HG02610 (cell line): Measurements from ENCODE around the gene RSRP1.
"Not testable (repeated sequence)": the region's sequence is repeated elsewhere in the genome, so short reads cannot be mapped to it uniquely, and the experiment has no call there.

ENCODE experiments used
- ATAC-seq: cut with Tn5 transposase; IDR thresholded peaks from one replicate; pipeline ENCODE4 v1.9.1; 2021; ENCODE audit warnings: mild to moderate bottlenecking, moderate library complexity; ENCODE audit not compliant: unreplicated experiment

Gene RSRP1

DNA sequence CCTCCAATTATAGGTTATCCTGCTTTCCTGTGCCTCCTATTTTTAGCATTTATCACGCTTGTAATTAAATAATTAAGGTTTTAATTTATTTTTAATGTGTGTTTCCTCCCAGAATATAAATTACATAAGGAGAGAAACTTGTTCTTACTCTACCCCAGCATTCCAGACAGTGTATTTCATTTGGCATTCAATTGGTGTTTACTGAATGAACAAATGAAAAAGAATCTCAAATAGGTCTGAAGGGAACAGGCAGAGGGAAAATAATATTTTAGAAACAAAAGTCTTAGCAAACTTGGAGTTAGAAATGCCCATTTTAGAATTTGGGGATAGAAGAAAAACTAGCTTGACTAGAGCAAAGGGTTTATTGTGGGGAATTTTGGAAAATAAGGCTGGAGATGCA is 9.9 kb upstream of the RSRP1 start:
- no peak for ATAC-seq

GRCh38 chr1:25256578-25256965 is 9.3 kb upstream of the RSRP1 start:
- no peak for ATAC-seq

GRCh38 chr1:25255706-25256577 is 8.7 kb upstream of the RSRP1 start:
- no peak for ATAC-seq

DNA sequence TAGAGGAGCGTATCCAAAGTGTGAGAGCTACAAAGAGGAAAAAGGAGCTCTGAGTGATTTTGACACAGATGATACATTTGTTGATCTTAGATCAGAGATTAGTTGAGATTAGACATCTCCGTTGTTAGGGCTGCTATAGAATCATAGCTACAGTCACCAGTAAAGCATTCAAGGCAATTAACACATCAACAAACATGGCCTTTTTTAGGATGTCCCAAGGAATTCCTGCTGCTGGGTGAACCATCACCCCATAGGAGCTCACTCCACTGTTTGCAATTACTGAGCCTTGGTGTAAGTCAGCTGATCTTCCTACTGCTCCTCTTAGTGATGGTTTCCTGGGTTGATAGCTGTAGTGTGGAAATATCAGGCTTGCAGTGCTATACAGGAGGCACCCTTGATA is 6.7 kb upstream of the RSRP1 start:
- no peak for ATAC-seq

- peak; percentile 35 for ATAC-seq
Observed at GRCh38 chr1:25247829-25248754, 838 bp upstream of the RSRP1 start.

DNA sequence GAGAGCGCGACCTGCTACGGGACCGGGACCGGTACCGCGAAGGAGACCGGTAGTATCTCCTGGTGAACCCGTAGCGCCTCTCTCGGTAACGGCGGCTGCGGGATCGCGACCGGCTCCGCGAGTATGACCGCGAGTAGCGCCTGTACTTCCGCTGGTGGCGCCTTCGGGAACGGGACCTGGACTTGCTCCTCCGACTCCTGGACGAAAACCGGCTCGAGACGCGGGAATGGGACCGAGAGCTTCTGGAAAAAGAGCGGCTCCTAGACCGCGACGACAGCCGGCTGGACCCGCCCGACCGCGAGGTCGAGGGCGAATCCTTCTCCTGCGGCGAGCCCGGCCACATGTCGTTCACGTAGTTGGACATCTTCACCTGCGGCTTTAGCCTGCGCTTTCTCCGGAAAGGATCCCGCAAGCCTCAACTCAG is 642 bp downstream of the RSRP1 start:
- ATAC-seq: peak; percentile 6

DNA sequence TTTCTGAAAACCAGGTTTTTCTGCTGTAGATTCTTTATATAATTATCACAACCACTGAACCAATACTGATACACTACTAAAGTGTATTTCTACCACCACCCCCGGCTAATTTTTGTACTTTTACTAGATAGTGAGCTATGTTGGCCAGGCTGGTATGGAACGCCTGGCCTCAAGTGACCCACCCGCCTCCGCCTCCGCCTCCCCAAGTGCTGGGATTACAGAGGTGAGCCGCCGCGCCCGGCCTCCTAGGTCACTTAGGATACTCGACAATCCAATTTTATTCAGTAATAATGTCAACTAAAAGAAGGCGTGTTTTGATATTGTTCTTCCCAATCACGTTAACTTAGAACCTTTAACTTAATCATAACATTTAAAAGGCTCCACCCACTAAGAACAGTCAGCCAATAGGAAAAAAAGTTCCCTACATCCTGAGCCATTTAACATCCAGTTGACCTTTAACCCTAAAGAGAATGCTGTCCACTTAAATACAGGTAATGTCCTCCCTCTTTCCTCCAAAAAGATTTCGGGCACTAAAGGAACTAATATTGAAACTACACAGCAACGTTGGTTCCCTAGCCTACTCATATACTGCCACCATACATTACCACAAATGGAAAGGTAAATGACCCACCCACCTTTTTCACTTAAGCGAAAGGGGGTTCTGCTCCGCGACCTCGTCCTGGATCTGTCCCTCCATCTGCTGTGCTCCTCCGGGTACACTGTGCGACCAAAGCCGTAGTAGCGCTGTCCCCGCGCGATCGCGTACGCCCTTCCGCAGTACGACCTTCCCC is 1.2 kb downstream of the RSRP1 start:
- ATAC-seq: no peak

DNA sequence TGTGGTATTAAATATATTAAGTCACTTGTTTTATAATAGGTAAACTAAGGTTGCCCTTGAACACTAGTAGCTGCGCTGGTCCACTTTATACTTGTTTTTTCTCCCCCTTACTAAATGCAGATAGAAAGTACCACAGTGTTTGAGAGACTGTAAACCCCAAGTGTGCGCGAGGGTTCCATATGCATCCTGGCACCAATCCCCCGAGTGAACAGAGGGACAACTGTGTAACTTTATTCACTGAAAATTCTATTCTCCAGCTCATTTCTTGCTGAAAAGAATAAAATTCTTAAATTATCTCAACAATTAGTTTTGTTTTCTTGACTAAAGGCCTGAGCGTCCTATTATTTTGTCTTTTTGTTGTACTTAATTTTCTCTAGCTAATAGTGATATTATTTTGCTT is 1.9 kb downstream of the RSRP1 start:
- no peak for ATAC-seq

- no peak for ATAC-seq
Observed at GRCh38 chr1:25243907-25244306, 3.3 kb downstream of the RSRP1 start.

DNA sequence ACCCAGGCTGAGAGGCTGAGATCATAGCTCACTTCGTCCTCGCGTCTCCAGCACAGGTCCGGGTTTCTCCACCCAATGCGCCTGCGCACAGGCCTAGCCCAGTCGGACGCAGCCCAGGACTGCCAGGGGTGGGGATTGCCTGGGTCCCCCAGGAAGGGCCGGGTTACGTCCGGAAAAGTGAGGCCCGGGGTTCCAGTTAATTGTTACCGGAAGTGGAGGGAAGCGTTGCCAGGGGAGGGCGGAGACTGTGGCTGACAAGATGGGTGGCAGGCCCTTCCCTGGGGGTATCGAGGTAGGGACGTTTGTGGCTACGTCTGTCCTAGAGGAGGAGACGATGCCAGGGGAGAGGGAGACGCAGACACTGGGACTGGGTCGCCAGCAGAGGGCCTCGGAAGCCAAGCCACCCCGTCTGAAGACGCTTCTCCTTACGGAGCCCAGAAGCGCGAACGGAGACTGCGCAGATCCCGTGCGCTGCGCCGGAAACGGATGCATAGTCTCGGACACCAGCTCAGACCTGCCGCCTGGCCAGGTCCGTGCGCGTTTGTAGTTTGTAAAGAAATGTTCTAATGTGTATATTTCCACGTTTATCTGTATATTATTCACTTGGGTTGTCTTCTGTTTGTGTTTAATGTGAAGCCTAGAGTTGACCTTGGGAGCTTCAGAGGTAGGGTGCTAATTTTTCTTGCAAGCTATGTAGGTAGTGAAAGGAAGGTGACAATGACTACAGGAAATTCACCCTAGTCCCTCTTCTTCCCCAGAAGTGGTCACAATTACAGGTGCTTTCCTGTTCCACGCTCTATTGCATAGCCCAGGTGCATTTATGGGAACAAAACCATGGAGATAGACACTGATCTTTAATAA is 7.3 kb downstream of the RSRP1 start:
- ATAC-seq: peak; percentile 73

DNA sequence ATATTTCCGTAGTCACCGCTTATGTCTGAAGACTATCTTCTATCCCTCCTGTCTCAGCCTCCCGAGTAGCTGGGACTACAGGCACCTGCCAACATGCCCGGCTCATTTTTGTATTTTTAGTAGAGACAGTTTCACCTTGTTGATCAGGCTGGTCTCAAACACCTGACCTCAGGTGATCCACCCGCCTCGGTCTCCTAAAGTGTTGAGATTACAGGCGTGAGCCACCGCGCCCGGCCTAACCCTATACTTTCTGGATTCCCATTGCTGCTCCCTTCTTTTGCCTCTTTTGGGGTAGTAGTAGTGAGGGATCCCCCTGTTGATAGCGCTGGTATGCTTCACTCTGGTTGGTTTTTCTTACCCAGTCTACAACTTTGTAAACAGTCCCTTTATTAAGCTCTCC is 9.2 kb downstream of the RSRP1 start:
- ATAC-seq: no peak

- ATAC-seq: not testable (repeated sequence)
Observed at GRCh38 chr1:25236261-25236660, 11.0 kb downstream of the RSRP1 start.

DNA sequence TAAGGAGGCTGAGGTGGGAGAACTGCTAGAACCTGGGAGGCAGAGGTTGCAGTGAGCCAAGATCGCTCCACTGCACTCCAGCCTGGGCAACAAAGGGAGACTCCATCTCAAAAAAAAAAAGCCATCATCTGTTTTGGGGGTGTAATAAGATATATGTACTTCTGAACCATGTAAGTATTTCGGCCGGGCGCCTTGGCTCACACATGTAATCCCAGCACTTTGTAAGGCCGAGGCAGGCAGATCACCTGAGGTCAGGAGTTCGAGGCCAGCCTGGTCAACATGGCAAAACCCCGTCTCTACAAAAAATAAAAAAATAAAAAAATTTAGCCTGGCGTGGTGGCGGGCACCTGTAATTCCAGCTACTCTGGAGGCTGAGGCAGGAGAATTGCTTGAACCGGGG is 11.8 kb downstream of the RSRP1 start:
- ATAC-seq: not testable (repeated sequence)

- ATAC-seq: peak; percentile 57
Observed at GRCh38 chr1:25232866-25233784, 14.1 kb downstream of the RSRP1 start.

- ATAC-seq: peak; percentile 78
Observed at GRCh38 chr1:25232027-25232865, 15.0 kb downstream of the RSRP1 start, which contains the start of gene SYF2. TSS of gene SYF2 (minus strand) at chr1:25232502. CDS start at chr1:25232467, 35 bp downstream.

- no peak for ATAC-seq
Observed at GRCh38 chr1:25223471-25223870, 23.8 kb downstream of the RSRP1 start.

DNA sequence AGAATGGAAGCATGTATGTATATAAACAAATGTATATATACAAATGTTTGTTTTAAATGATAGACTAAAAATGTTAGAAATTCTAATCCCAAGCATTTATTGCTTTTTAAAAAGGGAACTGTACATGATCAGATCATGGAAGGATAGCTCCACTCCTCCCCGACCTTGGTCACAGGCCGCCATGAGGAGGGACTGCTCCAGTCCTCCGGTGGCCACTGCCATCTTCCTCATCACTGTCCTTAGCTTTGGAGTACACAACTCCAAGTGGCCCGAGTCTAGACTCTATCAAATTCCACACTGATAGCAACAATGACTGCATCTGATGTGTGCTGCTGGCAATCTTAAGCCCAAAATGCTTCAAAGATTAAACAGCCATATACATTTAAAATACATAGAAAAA is 24.6 kb downstream of the RSRP1 start:
- ATAC-seq: no peak

GRCh38 chr1:25220666-25221065 is 26.6 kb downstream of the RSRP1 start:
- no peak for ATAC-seq
